HL-60 (cell line): ENCODE measurements around the gene CTNNBIP1.

ENCODE experiments used
- CTCF ChIP-seq: IDR thresholded peaks from one replicate; pipeline ENCODE4 v1.5.1; 2011; ENCODE audit warnings: low read length, control low read depth, inconsistent platforms; ENCODE audit not compliant: insufficient read depth
- GABPA ChIP-seq: IDR thresholded peaks from 2 replicates; pipeline ENCODE4 v1.6.1; 2012; ENCODE audit warnings: low read depth
- POLR2AphosphoS5 ChIP-seq: IDR thresholded peaks from 2 replicates; pipeline ENCODE4 v1.6.1; 2012; ENCODE audit warnings: low read depth
- REST ChIP-seq: IDR thresholded peaks from 2 replicates; pipeline ENCODE4 v1.6.1; 2012; ENCODE audit warnings: low read depth; ENCODE audit not compliant: insufficient replicate concordance
- SPI1 ChIP-seq: IDR thresholded peaks from 2 replicates; pipeline ENCODE4 v1.6.1; 2012; ENCODE audit warnings: low read depth, mild to moderate bottlenecking, borderline replicate concordance

- TF ChIP-seq CTCF (no peak), REST (no peak), GABPA (no peak), POLR2AphosphoS5 (no peak), SPI1 (no peak)
Observed at GRCh38 chr1:9903801-9904527, 6.1 kb downstream of the CTNNBIP1 start.
